ENCODE results near the gene ANKLE1. TPM values are rescaled to one million over a fixed set of nuclear protein-coding genes. Genes with fewer than 3 reads are reported as not detected.

The ANKLE1 gene
- total RNA-seq, 1 donor from 2014 or later, result 17.3 TPM

- H3K9me3 Mint-ChIP-seq, result no peaks in the 10 kb centered on the region
- H3K4me3 Mint-ChIP-seq, result no peak overlapping the region
- no peak for DNase-seq
- no peaks in the 10 kb centered on the region for H3K27me3 Mint-ChIP-seq
- peaks cover 24% of the 10 kb centered on the region for H3K4me1 Mint-ChIP-seq
- intact Hi-C loops (cut with micrococcal nuclease), result no loop called here
- H3K27ac Mint-ChIP-seq, result no peak overlapping the region
- peaks cover 39% of the 10 kb centered on the region for H3K36me3 Mint-ChIP-seq (ENCODE audit: low read depth)
Observed at GRCh38 chr19:17312189-17313113, 30.8 kb downstream of the ANKLE1 start.

- Mint-ChIP-seq H3K4me3 (no peak overlapping the region), H3K27ac (no peak overlapping the region), H3K4me1 (peaks cover 17% of the 10 kb centered on the region), H3K27me3 (no peaks in the 10 kb centered on the region), H3K9me3 (no peaks in the 10 kb centered on the region), H3K36me3 (ENCODE audit: low read depth) (peaks cover 37% of the 10 kb centered on the region)
- intact Hi-C loops (cut with micrococcal nuclease), result no loop called here
- DNase-seq, result no peak
Observed at GRCh38 chr19:17314007-17314593, 32.4 kb downstream of the ANKLE1 start.

GRCh38 chr19:17318966-17319365 is 37.3 kb downstream of the ANKLE1 start:
- Mint-ChIP-seq H3K4me3 (no peak overlapping the region), H3K4me1 (no peaks in the 10 kb centered on the region), H3K9me3 (no peaks in the 10 kb centered on the region), H3K27ac (no peak overlapping the region), H3K27me3 (no peaks in the 10 kb centered on the region), H3K36me3 (ENCODE audit: low read depth) (peaks cover 36% of the 10 kb centered on the region)
- intact Hi-C loops (cut with micrococcal nuclease), result no loop called here
- no peak for DNase-seq

DNA sequence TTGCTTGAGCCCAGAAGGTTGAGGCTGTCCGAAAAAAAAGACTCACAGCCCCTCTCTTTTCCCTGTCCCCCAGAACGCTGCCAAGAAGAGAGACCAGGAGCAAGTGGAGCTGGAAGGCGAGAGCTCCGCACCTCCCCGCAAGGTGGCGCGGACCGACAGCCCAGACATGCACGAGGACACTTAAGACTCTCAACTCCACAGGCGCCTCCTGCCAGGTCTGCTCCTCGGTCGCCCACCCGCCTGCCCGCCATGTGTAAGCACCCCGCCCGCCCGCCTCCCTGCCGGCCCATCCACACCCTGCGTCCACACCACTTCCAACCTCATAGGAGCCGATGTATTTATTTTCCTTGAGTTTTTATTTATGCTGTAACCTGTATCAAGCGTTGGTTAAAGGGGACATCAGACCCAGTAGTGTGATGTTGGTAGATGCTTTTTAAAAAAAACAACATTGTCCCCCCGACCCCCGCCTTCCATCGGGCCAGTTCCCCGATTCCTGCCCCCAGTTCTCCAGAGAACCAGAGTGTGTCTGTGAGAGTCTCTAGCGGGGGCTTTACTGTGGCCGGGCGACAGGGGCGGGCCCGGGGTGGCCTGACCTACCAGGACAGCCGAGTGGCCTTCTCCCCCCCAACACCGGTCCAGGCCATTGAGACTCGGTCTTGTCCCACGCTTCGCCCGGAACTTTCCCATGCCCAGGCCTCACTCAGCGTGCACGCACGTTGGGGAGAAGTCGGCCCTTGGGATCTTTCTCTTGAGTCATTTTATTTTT is 38.0 kb downstream of the ANKLE1 start:
- Mint-ChIP-seq H3K4me1 (no peaks in the 10 kb centered on the region), H3K27ac (no peak overlapping the region), H3K9me3 (no peaks in the 10 kb centered on the region), H3K27me3 (no peaks in the 10 kb centered on the region), H3K36me3 (ENCODE audit: low read depth) (peaks cover 32% of the 10 kb centered on the region), H3K4me3 (no peak overlapping the region)
- no peak for DNase-seq
- intact Hi-C loops (cut with micrococcal nuclease), result no loop called here

- H3K4me1 Mint-ChIP-seq, result no peaks in the 10 kb centered on the region
- no peak overlapping the region for H3K27ac Mint-ChIP-seq
- H3K9me3 Mint-ChIP-seq, result no peaks in the 10 kb centered on the region
- H3K4me3 Mint-ChIP-seq, result no peak overlapping the region
- peaks cover 31% of the 10 kb centered on the region for H3K36me3 Mint-ChIP-seq (ENCODE audit: low read depth)
- intact Hi-C loops (cut with micrococcal nuclease), result no loop called here
- H3K27me3 Mint-ChIP-seq, result no peaks in the 10 kb centered on the region
- no peak for DNase-seq
Observed at GRCh38 chr19:17320435-17320834, 38.7 kb downstream of the ANKLE1 start.

DNA sequence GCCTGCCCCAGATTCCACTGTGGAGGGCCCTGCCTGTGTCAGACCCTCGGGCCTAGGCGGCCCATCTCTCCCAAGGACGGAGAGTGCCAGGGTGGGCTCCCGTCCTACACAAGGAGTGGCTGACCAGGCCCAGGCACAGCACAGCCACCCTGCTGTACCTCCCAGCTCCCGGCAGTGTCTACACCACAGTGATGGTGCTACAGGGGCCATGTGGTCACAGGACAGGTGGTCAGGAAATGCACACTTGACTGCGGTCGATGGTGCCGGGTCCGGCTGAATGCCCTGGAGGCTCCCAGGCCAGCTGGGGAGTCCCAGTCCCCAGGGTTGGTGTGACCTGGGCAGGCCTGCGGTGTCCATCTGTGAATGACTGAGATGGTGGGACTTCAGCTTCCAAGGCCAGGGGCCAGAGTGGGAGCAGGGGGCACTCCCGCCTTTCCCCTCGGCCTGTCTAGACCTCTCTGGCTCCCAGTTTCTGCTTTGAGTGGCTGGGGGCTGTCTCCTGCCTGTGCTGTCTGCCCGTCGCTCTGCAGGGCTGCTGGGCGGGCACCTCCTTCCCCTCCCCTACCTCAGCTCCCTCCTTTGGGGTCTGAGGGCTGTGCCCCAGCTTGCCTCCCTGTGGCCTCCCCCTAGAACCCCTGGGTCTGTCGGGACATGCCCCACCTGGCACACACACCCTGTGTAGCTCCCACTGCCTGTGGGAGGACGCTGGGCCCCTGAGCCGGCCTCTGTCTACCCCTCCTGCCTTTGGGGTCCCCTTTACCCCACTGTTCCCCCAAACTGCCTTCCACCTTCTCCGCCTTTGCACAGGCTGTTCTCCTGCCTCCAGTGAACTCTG is 40.2 kb downstream of the ANKLE1 start:
- Mint-ChIP-seq H3K27ac (no peak overlapping the region), H3K36me3 (ENCODE audit: low read depth) (peaks cover 20% of the 10 kb centered on the region), H3K27me3 (no peaks in the 10 kb centered on the region), H3K9me3 (no peaks in the 10 kb centered on the region), H3K4me3 (no peak overlapping the region), H3K4me1 (no peaks in the 10 kb centered on the region)
- no peak for DNase-seq
- intact Hi-C loops (cut with micrococcal nuclease), result no loop called here

GRCh38 chr19:17322854-17323253 is 41.2 kb downstream of the ANKLE1 start:
- Mint-ChIP-seq H3K36me3 (ENCODE audit: low read depth) (peaks cover 16% of the 10 kb centered on the region), H3K4me3 (no peak overlapping the region), H3K27me3 (no peaks in the 10 kb centered on the region), H3K27ac (no peak overlapping the region), H3K4me1 (no peaks in the 10 kb centered on the region), H3K9me3 (no peaks in the 10 kb centered on the region)
- intact Hi-C loops (cut with micrococcal nuclease), result no loop called here
- DNase-seq, result no peak

DNA sequence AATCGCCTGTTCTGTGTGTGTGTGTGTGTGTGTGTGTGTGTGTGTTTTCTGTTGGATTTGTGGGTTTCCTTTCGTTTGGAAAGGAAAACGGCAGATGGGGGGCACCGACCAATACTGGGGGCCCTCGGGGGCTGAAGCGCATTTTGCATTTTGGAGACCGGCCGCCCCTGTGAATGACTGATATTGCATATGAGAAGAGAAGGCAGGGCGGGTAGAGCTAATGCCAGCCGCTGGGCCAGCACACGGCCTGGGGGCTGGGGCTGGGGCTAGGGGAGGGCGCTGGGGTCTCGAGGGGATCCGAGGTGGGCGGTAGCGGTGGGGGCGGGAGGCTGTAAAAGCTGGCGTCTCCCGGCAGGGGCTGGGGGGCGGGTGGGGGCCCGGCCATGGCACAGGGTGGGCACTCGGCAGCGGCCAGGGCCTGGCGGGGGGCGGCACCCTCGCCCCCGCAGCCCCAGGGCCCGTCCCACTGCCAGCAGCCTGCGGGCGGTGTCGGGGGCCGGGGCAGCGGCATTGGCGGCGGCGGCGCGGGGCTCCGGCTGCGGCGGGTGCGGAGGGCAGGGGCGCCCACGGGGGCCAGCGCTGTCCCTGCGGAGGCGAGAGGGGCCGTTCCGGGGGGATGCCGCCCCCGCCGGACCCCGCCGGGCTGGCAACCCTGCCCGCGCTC is 41.7 kb downstream of the ANKLE1 start:
- H3K27me3 Mint-ChIP-seq, result no peaks in the 10 kb centered on the region
- H3K4me3 Mint-ChIP-seq, result no peak overlapping the region
- intact Hi-C loops (cut with micrococcal nuclease), result no loop called here
- no peaks in the 10 kb centered on the region for H3K9me3 Mint-ChIP-seq
- H3K4me1 Mint-ChIP-seq, result no peaks in the 10 kb centered on the region
- H3K27ac Mint-ChIP-seq, result no peak overlapping the region
- DNase-seq, result no peak
- H3K36me3 Mint-ChIP-seq (ENCODE audit: low read depth), result peaks cover 15% of the 10 kb centered on the region

DNA sequence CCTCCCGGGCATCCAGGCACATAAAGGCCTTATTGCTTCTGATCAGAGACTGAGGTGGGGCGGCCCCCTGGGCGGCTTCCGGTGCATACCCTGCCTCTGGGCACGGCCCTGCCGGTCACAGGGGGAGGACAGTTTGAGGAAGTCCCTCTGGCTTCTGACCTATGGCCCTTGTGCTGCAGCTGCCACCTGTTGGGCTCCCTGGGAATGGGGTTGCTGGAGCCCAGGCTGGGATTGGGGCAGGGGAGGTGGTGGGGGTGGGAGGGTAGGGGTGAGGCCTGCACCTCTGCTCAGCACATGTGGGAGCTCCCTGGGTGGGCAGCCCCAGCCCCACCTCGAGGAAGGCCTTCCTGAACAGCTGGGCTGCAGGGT is 42.2 kb downstream of the ANKLE1 start:
- H3K27me3 Mint-ChIP-seq, result no peaks in the 10 kb centered on the region
- no peaks in the 10 kb centered on the region for H3K4me1 Mint-ChIP-seq
- no peak overlapping the region for H3K4me3 Mint-ChIP-seq
- no peaks in the 10 kb centered on the region for H3K9me3 Mint-ChIP-seq
- intact Hi-C loops (cut with micrococcal nuclease), result no loop called here
- H3K27ac Mint-ChIP-seq, result no peak overlapping the region
- no peak for DNase-seq
- H3K36me3 Mint-ChIP-seq (ENCODE audit: low read depth), result peaks cover 15% of the 10 kb centered on the region

DNA sequence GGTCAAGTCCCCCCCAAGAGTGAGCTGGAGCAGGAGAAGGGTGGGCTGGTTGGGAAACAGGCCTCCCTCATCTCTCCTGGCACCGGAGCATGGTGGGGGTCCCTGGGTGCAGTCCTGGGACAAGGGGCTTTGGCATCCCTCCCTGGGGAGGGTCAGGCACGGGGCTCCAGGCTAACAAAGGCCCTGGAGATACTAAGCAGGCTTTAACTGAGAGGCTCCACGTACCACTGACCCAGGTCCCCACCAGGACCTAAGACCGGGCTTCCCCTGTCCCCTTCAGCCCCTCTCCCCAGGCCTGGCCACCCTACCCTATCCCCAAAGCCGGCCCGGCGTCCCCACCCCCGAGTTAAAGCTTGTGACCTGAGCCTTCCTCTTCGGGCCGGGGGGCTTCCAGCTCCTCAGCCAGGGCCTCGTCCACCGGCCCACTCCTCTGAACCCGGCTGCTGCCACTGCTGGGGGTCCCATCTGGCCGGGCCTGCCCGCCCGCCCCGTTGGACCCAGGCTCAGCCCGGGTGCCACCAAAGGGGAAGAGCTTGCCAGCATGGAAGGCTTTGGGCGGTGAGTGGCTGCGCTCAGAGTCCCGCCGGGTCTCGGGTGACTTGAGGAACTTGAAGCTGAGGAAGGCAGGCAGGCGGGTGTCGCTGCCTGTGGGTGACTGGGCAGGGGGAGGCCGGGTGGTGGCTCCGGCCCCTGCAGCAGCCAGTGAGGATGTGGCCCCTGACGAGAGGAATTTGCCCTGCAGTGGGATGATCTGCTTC is 42.8 kb downstream of the ANKLE1 start:
- no peaks in the 10 kb centered on the region for H3K27me3 Mint-ChIP-seq
- intact Hi-C loops (cut with micrococcal nuclease), result no loop called here
- no peak overlapping the region for H3K4me3 Mint-ChIP-seq
- DNase-seq, result no peak
- no peak overlapping the region for H3K27ac Mint-ChIP-seq
- no peaks in the 10 kb centered on the region for H3K9me3 Mint-ChIP-seq
- peaks cover 15% of the 10 kb centered on the region for H3K36me3 Mint-ChIP-seq (ENCODE audit: low read depth)
- H3K4me1 Mint-ChIP-seq, result no peaks in the 10 kb centered on the region

- peaks cover 13% of the 10 kb centered on the region for H3K36me3 Mint-ChIP-seq (ENCODE audit: low read depth)
- no peak overlapping the region for H3K27ac Mint-ChIP-seq
- no peak for DNase-seq
- H3K27me3 Mint-ChIP-seq, result peaks cover 5% of the 10 kb centered on the region
- peaks cover 3% of the 10 kb centered on the region for H3K4me1 Mint-ChIP-seq
- no peak overlapping the region for H3K4me3 Mint-ChIP-seq
- intact Hi-C loops (cut with micrococcal nuclease), result no loop called here
- H3K9me3 Mint-ChIP-seq, result no peaks in the 10 kb centered on the region
Observed at GRCh38 chr19:17325133-17325532, 43.4 kb downstream of the ANKLE1 start.

DNA sequence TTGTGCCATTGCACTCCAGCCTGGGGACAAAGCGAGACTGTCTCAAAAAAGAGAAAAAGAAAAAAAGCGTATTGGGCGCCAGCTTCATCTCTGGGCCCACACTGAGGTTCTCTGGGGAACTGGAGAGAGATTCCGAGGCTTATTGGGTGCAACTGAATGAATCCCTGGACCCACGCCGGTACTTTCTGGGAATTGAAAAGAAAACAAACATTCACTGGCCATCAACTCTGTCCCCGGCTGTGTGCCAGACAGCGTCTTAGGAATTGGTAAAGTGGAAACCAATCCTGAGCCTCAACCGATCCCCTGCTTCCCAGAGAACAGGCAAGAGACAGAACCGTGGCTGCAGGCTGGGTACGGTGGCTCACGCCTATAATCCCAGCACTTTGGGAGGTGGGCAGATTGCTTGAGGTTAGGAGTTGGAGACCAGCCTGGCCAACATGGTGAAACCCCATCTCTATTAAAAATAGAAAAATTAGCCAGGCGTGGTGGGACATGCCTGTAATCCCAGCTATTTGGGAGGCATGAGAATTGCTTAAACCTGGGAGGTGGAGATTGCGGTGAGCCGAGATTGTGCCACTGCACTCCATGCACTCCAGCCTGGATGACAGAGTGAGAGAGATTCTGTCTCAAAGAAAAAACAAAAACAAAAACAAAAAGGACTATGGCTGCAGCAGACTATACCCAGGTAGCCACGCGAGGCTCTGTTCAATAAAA is 44.3 kb downstream of the ANKLE1 start:
- intact Hi-C loops (cut with micrococcal nuclease), result no loop called here
- Mint-ChIP-seq H3K36me3 (ENCODE audit: low read depth) (peaks cover 10% of the 10 kb centered on the region), H3K4me3 (no peak overlapping the region)

More for the DNA sequence above, 44.3 kb downstream of the ANKLE1 start:
- H3K27ac Mint-ChIP-seq, result no peak overlapping the region
- peaks cover 9% of the 10 kb centered on the region for H3K27me3 Mint-ChIP-seq
- peaks cover 3% of the 10 kb centered on the region for H3K4me1 Mint-ChIP-seq
- H3K9me3 Mint-ChIP-seq, result no peaks in the 10 kb centered on the region
- no peak for DNase-seq

Measured in activated CD4-positive, alpha-beta T cell treated with anti-CD3 and anti-CD28 coated beads, Interleukin-2, amount 10 ng/mL, durations not matched to agents 24 days and 14 days (primary cell).